ENCODE measurements around the gene APCDD1.

Gene APCDD1

GRCh38 chr18:10454681-10455557, 484 bp downstream of the APCDD1 start:
- peak in 2 of 3 donors; percentile 11 to 41 for DNase-seq
- Histone ChIP-seq H3K36me3 (ENCODE audit: control insufficient read depth in 4 of 4, insufficient read depth in 4 of 4, low read length in 3 of 4) (no peaks in the 10 kb centered on the region), H3K4me1 (ENCODE audit: control extremely low read depth in 1 of 4, control insufficient read depth in 4 of 4, insufficient read depth in 4 of 4, low read length in 3 of 4) (peaks cover 0 to 13% (median 10%) of the 10 kb centered on the region in 4 experiments), H3K27ac (ENCODE audit: insufficient read depth in 1 of 2, low read depth in 1 of 2, low read length in 2 of 2, poor library complexity in 1 of 2, severe bottlenecking in 2 of 2) (no peak overlapping the region), H3K9me3 (ENCODE audit: control extremely low read depth in 1 of 5, control insufficient read depth in 4 of 5, insufficient read depth in 2 of 5, low read depth in 1 of 5, low read length in 4 of 5) (no peaks in the 10 kb centered on the region), H3K4me3 (ENCODE audit: control insufficient read depth in 1 of 7, extremely low read depth in 1 of 7, insufficient read depth in 4 of 7, low read depth in 2 of 7, low read length in 6 of 7) (peak overlapping the region in 6 of 7 experiments; percentile 41 to 72 (median 64)), H3K27me3 (replicated peaks in 2 of 5; ENCODE audit: control insufficient read depth in 4 of 5, insufficient read depth in 5 of 5, low read length in 4 of 5) (peaks cover 9 to 66% (median 46%) of the 10 kb centered on the region in 5 experiments)
- WGBS (ENCODE audit: insufficient coverage), result 1% methylated on average over 85 of the region's 94 CpGs
- ChIA-PET CTCF (no interaction called here), POLR2A (no interaction called here)

GRCh38 chr18:10455726-10456453, 1.5 kb downstream of the APCDD1 start:
- ChIA-PET POLR2A (no interaction called here), CTCF (interaction anchor here (0.6 kb wide), 1 partner anchor 13 kb away, joined by 3 read pairs; no protein-coding TSS in a partner anchor)
- H3K36me3 ChIP-seq (ENCODE audit: control insufficient read depth in 4 of 4, insufficient read depth in 4 of 4, low read length in 3 of 4), result no peaks in the 10 kb centered on the region
- H3K27ac ChIP-seq (ENCODE audit: insufficient read depth in 1 of 2, low read depth in 1 of 2, low read length in 2 of 2, poor library complexity in 1 of 2, severe bottlenecking in 2 of 2), result no peak overlapping the region
- 47% methylated on average over 10 of the region's 16 CpGs for WGBS (ENCODE audit: insufficient coverage)
- H3K4me1 ChIP-seq (ENCODE audit: control extremely low read depth in 1 of 4, control insufficient read depth in 4 of 4, insufficient read depth in 4 of 4, low read length in 3 of 4), result peaks cover 0 to 13% (median 10%) of the 10 kb centered on the region in 4 experiments
- peaks cover 9 to 69% (median 40%) of the 10 kb centered on the region in 5 experiments for H3K27me3 ChIP-seq (replicated peaks in 2 of 5; ENCODE audit: control insufficient read depth in 4 of 5, insufficient read depth in 5 of 5, low read length in 4 of 5)
- no peaks in the 10 kb centered on the region for H3K9me3 ChIP-seq (ENCODE audit: control extremely low read depth in 1 of 5, control insufficient read depth in 4 of 5, insufficient read depth in 2 of 5, low read depth in 1 of 5, low read length in 4 of 5)
- DNase-seq, result no peak
- peak overlapping the region in 3 of 7 experiments; percentile 59 to 72 (median 67) for H3K4me3 ChIP-seq (ENCODE audit: control insufficient read depth in 1 of 7, extremely low read depth in 1 of 7, insufficient read depth in 4 of 7, low read depth in 2 of 7, low read length in 6 of 7)

GRCh38 chr18:10456718-10457117, 2.3 kb downstream of the APCDD1 start:
- POLR2A ChIA-PET, result no interaction called here
- no peak overlapping the region for H3K4me3 ChIP-seq (ENCODE audit: control insufficient read depth in 1 of 7, extremely low read depth in 1 of 7, insufficient read depth in 4 of 7, low read depth in 2 of 7, low read length in 6 of 7)
- H3K4me1 ChIP-seq (ENCODE audit: control extremely low read depth in 1 of 4, control insufficient read depth in 4 of 4, insufficient read depth in 4 of 4, low read length in 3 of 4), result peaks cover 0 to 13% (median 10%) of the 10 kb centered on the region in 4 experiments
- CTCF ChIA-PET, result no interaction called here
- DNase-seq, result no peak
- peaks cover 0 to 1% (median 0%) of the 10 kb centered on the region in 5 experiments for H3K9me3 ChIP-seq (ENCODE audit: control extremely low read depth in 1 of 5, control insufficient read depth in 4 of 5, insufficient read depth in 2 of 5, low read depth in 1 of 5, low read length in 4 of 5)
- no peaks in the 10 kb centered on the region for H3K36me3 ChIP-seq (ENCODE audit: control insufficient read depth in 4 of 4, insufficient read depth in 4 of 4, low read length in 3 of 4)
- WGBS (ENCODE audit: insufficient coverage), result 90% methylated on average over 4 of the region's 4 CpGs
- peaks cover 9 to 67% (median 40%) of the 10 kb centered on the region in 5 experiments for H3K27me3 ChIP-seq (replicated peaks in 2 of 5; ENCODE audit: control insufficient read depth in 4 of 5, insufficient read depth in 5 of 5, low read length in 4 of 5)
- no peak overlapping the region for H3K27ac ChIP-seq (ENCODE audit: insufficient read depth in 1 of 2, low read depth in 1 of 2, low read length in 2 of 2, poor library complexity in 1 of 2, severe bottlenecking in 2 of 2)

DNA sequence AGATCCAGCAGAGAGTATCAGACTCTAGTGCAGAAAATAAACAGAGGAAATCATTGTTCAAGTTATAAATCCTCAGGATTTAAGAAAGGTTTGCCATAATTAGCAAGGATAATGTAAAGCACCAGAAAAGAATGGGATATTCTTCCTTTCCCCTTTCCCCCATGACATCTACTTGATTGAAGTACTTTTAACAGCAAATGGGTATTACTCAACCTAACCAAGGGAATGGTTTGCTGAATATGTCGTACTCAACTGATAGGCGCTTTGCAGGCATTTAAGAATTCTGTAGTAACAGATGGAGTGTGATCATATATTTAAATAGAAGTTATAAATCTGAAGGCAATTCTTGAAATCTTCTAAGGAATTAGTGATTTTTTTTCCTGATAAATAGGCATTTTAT, 2.7 kb downstream of the APCDD1 start:
- H3K4me1 ChIP-seq (ENCODE audit: control extremely low read depth in 1 of 4, control insufficient read depth in 4 of 4, insufficient read depth in 4 of 4, low read length in 3 of 4), result peaks cover 0 to 13% (median 10%) of the 10 kb centered on the region in 4 experiments

GRCh38 chr18:10457767-10458166, 3.3 kb downstream of the APCDD1 start:
- Histone ChIP-seq H3K4me3 (ENCODE audit: control insufficient read depth in 1 of 7, extremely low read depth in 1 of 7, insufficient read depth in 4 of 7, low read depth in 2 of 7, low read length in 6 of 7) (no peak overlapping the region), H3K27ac (ENCODE audit: insufficient read depth in 1 of 2, low read depth in 1 of 2, low read length in 2 of 2, poor library complexity in 1 of 2, severe bottlenecking in 2 of 2) (no peak overlapping the region), H3K4me1 (ENCODE audit: control extremely low read depth in 1 of 4, control insufficient read depth in 4 of 4, insufficient read depth in 4 of 4, low read length in 3 of 4) (peaks cover 0 to 13% (median 10%) of the 10 kb centered on the region in 4 experiments), H3K27me3 (replicated peaks in 2 of 5; ENCODE audit: control insufficient read depth in 4 of 5, insufficient read depth in 5 of 5, low read length in 4 of 5) (peaks cover 9 to 62% (median 37%) of the 10 kb centered on the region in 5 experiments), H3K9me3 (ENCODE audit: control extremely low read depth in 1 of 5, control insufficient read depth in 4 of 5, insufficient read depth in 2 of 5, low read depth in 1 of 5, low read length in 4 of 5) (peaks cover 0 to 1% (median 0%) of the 10 kb centered on the region in 5 experiments), H3K36me3 (ENCODE audit: control insufficient read depth in 4 of 4, insufficient read depth in 4 of 4, low read length in 3 of 4) (no peaks in the 10 kb centered on the region)
- ChIA-PET CTCF (no interaction called here), POLR2A (interaction anchor here (0.6 to 0.7 kb wide), 2 partner anchors 29 to 1014 kb away, joined by 3 to 4 read pairs; no protein-coding TSS in a partner anchor)
- no peak for DNase-seq
- 100% methylated on average over 1 of the region's 2 CpGs for WGBS (ENCODE audit: insufficient coverage)

More for the DNA sequence above, 2.7 kb downstream of the APCDD1 start:
- POLR2A ChIA-PET, result no interaction called here
- CTCF ChIA-PET, result no interaction called here
- DNase-seq, result no peak
- Histone ChIP-seq H3K27me3 (replicated peaks in 2 of 5; ENCODE audit: control insufficient read depth in 4 of 5, insufficient read depth in 5 of 5, low read length in 4 of 5) (peaks cover 9 to 65% (median 39%) of the 10 kb centered on the region in 5 experiments), H3K27ac (ENCODE audit: insufficient read depth in 1 of 2, low read depth in 1 of 2, low read length in 2 of 2, poor library complexity in 1 of 2, severe bottlenecking in 2 of 2) (no peak overlapping the region), H3K36me3 (ENCODE audit: control insufficient read depth in 4 of 4, insufficient read depth in 4 of 4, low read length in 3 of 4) (no peaks in the 10 kb centered on the region), H3K4me3 (ENCODE audit: control insufficient read depth in 1 of 7, extremely low read depth in 1 of 7, insufficient read depth in 4 of 7, low read depth in 2 of 7, low read length in 6 of 7) (no peak overlapping the region), H3K9me3 (ENCODE audit: control extremely low read depth in 1 of 5, control insufficient read depth in 4 of 5, insufficient read depth in 2 of 5, low read depth in 1 of 5, low read length in 4 of 5) (peaks cover 0 to 1% (median 0%) of the 10 kb centered on the region in 5 experiments)
- no CpG with 5 or more reads among the region's 2 CpGs for WGBS (ENCODE audit: insufficient coverage)

DNA sequence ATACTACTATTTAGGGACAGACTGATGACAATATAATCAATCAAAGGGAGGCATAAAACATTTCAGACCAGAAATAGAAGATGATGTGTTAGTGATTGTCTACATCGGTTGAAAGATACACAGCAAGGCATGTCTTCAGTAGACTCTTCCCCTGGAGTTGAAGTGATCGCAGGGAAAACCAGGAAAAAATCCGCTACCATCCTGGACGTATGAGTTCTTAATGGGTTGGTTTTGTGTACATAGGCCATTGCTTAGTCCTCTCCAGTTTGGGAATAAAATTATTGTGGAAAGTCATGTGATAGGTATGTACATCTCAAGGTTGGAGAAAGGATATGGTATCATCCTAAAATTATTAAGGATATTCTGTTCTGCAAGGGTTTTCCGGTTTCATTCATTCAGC, 4.3 kb downstream of the APCDD1 start:
- WGBS (ENCODE audit: insufficient coverage), result 100% methylated on average over 1 of the region's 5 CpGs
- CTCF ChIA-PET, result no interaction called here
- H3K4me3 ChIP-seq (ENCODE audit: control insufficient read depth in 1 of 7, extremely low read depth in 1 of 7, insufficient read depth in 4 of 7, low read depth in 2 of 7, low read length in 6 of 7), result no peak overlapping the region

More for the DNA sequence above, 4.3 kb downstream of the APCDD1 start:
- Histone ChIP-seq H3K4me1 (ENCODE audit: control extremely low read depth in 1 of 4, control insufficient read depth in 4 of 4, insufficient read depth in 4 of 4, low read length in 3 of 4) (peaks cover 0 to 13% (median 10%) of the 10 kb centered on the region in 4 experiments), H3K27me3 (replicated peaks in 2 of 5; ENCODE audit: control insufficient read depth in 4 of 5, insufficient read depth in 5 of 5, low read length in 4 of 5) (peaks cover 9 to 54% (median 30%) of the 10 kb centered on the region in 5 experiments), H3K27ac (ENCODE audit: insufficient read depth in 1 of 2, low read depth in 1 of 2, low read length in 2 of 2, poor library complexity in 1 of 2, severe bottlenecking in 2 of 2) (no peak overlapping the region), H3K36me3 (ENCODE audit: control insufficient read depth in 4 of 4, insufficient read depth in 4 of 4, low read length in 3 of 4) (no peaks in the 10 kb centered on the region), H3K9me3 (ENCODE audit: control extremely low read depth in 1 of 5, control insufficient read depth in 4 of 5, insufficient read depth in 2 of 5, low read depth in 1 of 5, low read length in 4 of 5) (peaks cover 0 to 1% (median 0%) of the 10 kb centered on the region in 5 experiments)
- POLR2A ChIA-PET, result interaction anchor here (0.6 to 0.7 kb wide), 2 partner anchors 29 to 1015 kb away, joined by 3 to 4 read pairs; no protein-coding TSS in a partner anchor
- no peak for DNase-seq
